ENCODE results near the gene CHRD.
"Not testable (repeated sequence)": the region's sequence is repeated elsewhere in the genome, so short reads cannot be mapped to it uniquely, and the experiment has no call there.

Gene CHRD

GRCh38 chr3:184339451-184340135 is 40.3 kb upstream of the CHRD start:
- DNase-seq, H3K4me3 Mint-ChIP-seq, H3K9me3 Mint-ChIP-seq, H3K27ac Mint-ChIP-seq, H3K36me3 Mint-ChIP-seq: not testable (repeated sequence)
- H3K4me1 Mint-ChIP-seq: peaks cover 32% of the 10 kb centered on the region
- peaks cover 10% of the 10 kb centered on the region for H3K27me3 Mint-ChIP-seq
- CTCF ChIA-PET: interaction anchor here (0.8 kb wide), 1 partner anchor 14 kb away, joined by 3 read pairs; no protein-coding TSS in a partner anchor

- H3K27ac Mint-ChIP-seq: no peak overlapping the region
- H3K36me3 Mint-ChIP-seq: no peaks in the 10 kb centered on the region
- CTCF ChIA-PET: no interaction called here
- H3K27me3 Mint-ChIP-seq: peaks cover 10% of the 10 kb centered on the region
- H3K4me3 Mint-ChIP-seq: no peak overlapping the region
- no peaks in the 10 kb centered on the region for H3K9me3 Mint-ChIP-seq
- no peak for DNase-seq
- peaks cover 19% of the 10 kb centered on the region for H3K4me1 Mint-ChIP-seq
Measured at GRCh38 chr3:184341925-184342324, 37.9 kb upstream of the CHRD start.

- peaks cover 9% of the 10 kb centered on the region for H3K4me1 Mint-ChIP-seq
- no peaks in the 10 kb centered on the region for H3K27me3 Mint-ChIP-seq
- H3K36me3 Mint-ChIP-seq: no peaks in the 10 kb centered on the region
- no peak for DNase-seq
- CTCF ChIA-PET: no interaction called here
- no peaks in the 10 kb centered on the region for H3K9me3 Mint-ChIP-seq
- no peak overlapping the region for H3K27ac Mint-ChIP-seq
- no peak overlapping the region for H3K4me3 Mint-ChIP-seq
Measured at GRCh38 chr3:184343200-184343876, 36.5 kb upstream of the CHRD start.

- no peak for DNase-seq
- H3K27me3 Mint-ChIP-seq: no peaks in the 10 kb centered on the region
- no peak overlapping the region for H3K4me3 Mint-ChIP-seq
- no peak overlapping the region for H3K27ac Mint-ChIP-seq
- CTCF ChIA-PET: interaction anchor here (1.3 kb wide), 1 partner anchor 9 kb away, joined by 4 read pairs; no protein-coding TSS in a partner anchor
- H3K36me3 Mint-ChIP-seq: no peaks in the 10 kb centered on the region
- peaks cover 9% of the 10 kb centered on the region for H3K4me1 Mint-ChIP-seq
- H3K9me3 Mint-ChIP-seq: no peaks in the 10 kb centered on the region
Measured at GRCh38 chr3:184344579-184345316, 35.1 kb upstream of the CHRD start.

- peaks cover 8% of the 10 kb centered on the region for H3K4me1 Mint-ChIP-seq
- no peak for DNase-seq
- CTCF ChIA-PET: interaction anchor here (0.6 to 2.5 kb wide), 4 partner anchors 8 to 457 kb away, joined by 3 to 6 read pairs (median 4); no protein-coding TSS in a partner anchor
- H3K27me3 Mint-ChIP-seq: no peaks in the 10 kb centered on the region
- no peak overlapping the region for H3K27ac Mint-ChIP-seq
- H3K36me3 Mint-ChIP-seq: no peaks in the 10 kb centered on the region
- no peak overlapping the region for H3K4me3 Mint-ChIP-seq
- H3K9me3 Mint-ChIP-seq: no peaks in the 10 kb centered on the region
Measured at GRCh38 chr3:184345317-184346144, 34.3 kb upstream of the CHRD start.

- Mint-ChIP-seq H3K9me3 (no peaks in the 10 kb centered on the region), H3K27ac (no peak overlapping the region), H3K36me3 (no peaks in the 10 kb centered on the region), H3K27me3 (no peaks in the 10 kb centered on the region), H3K4me3 (no peak overlapping the region), H3K4me1 (no peaks in the 10 kb centered on the region)
- DNase-seq: no peak
- CTCF ChIA-PET: interaction anchor here (1.1 to 2.5 kb wide), 2 partner anchors 8 to 25 kb away, joined by 3 to 6 read pairs; no protein-coding TSS in a partner anchor
Measured at GRCh38 chr3:184346480-184347190, 33.2 kb upstream of the CHRD start.

- H3K9me3 Mint-ChIP-seq: no peaks in the 10 kb centered on the region
- no peaks in the 10 kb centered on the region for H3K4me1 Mint-ChIP-seq
- H3K27ac Mint-ChIP-seq: no peak overlapping the region
- no peaks in the 10 kb centered on the region for H3K36me3 Mint-ChIP-seq
- H3K4me3 Mint-ChIP-seq: no peak overlapping the region
- H3K27me3 Mint-ChIP-seq: no peaks in the 10 kb centered on the region
- CTCF ChIA-PET: interaction anchor here (2.5 kb wide), 1 partner anchor 24 kb away, joined by 6 read pairs; no protein-coding TSS in a partner anchor
- DNase-seq: no peak
Measured at GRCh38 chr3:184347321-184348056, 32.4 kb upstream of the CHRD start.

GRCh38 chr3:184348057-184348382 is 31.8 kb upstream of the CHRD start:
- no peak for DNase-seq
- no peaks in the 10 kb centered on the region for H3K4me1 Mint-ChIP-seq
- no peaks in the 10 kb centered on the region for H3K27me3 Mint-ChIP-seq
- H3K27ac Mint-ChIP-seq: no peak overlapping the region
- CTCF ChIA-PET: no interaction called here
- H3K36me3 Mint-ChIP-seq: no peaks in the 10 kb centered on the region
- H3K9me3 Mint-ChIP-seq: no peaks in the 10 kb centered on the region
- no peak overlapping the region for H3K4me3 Mint-ChIP-seq

- H3K4me3 Mint-ChIP-seq: no peak overlapping the region
- no peaks in the 10 kb centered on the region for H3K27me3 Mint-ChIP-seq
- H3K27ac Mint-ChIP-seq: no peak overlapping the region
- H3K4me1 Mint-ChIP-seq: no peaks in the 10 kb centered on the region
- CTCF ChIA-PET: no interaction called here
- H3K36me3 Mint-ChIP-seq: no peaks in the 10 kb centered on the region
- no peak for DNase-seq
- no peaks in the 10 kb centered on the region for H3K9me3 Mint-ChIP-seq
Measured at GRCh38 chr3:184349563-184350470, 30.0 kb upstream of the CHRD start.

GRCh38 chr3:184350618-184351017 is 29.2 kb upstream of the CHRD start:
- H3K27me3 Mint-ChIP-seq: no peaks in the 10 kb centered on the region
- H3K4me3 Mint-ChIP-seq: no peak overlapping the region
- no peaks in the 10 kb centered on the region for H3K36me3 Mint-ChIP-seq
- no peaks in the 10 kb centered on the region for H3K9me3 Mint-ChIP-seq
- H3K27ac Mint-ChIP-seq: no peak overlapping the region
- H3K4me1 Mint-ChIP-seq: no peaks in the 10 kb centered on the region
- DNase-seq: no peak
- CTCF ChIA-PET: no interaction called here

GRCh38 chr3:184351511-184352148 is 28.2 kb upstream of the CHRD start:
- no peak for DNase-seq
- Mint-ChIP-seq H3K27ac (no peak overlapping the region), H3K36me3 (no peaks in the 10 kb centered on the region), H3K27me3 (no peaks in the 10 kb centered on the region), H3K4me3 (no peak overlapping the region), H3K9me3 (no peaks in the 10 kb centered on the region), H3K4me1 (no peaks in the 10 kb centered on the region)
- CTCF ChIA-PET: interaction anchor here (1.1 to 1.4 kb wide), 3 partner anchors 9 to 189 kb away, joined by 3 read pairs; partner anchors contain the start of genes CLCN2 and POLR2H

All from activated naive CD4-positive, alpha-beta T cell treated with anti-CD3 and anti-CD28 coated beads, Interleukin-2, amount 10 ng/mL, durations not matched to agents 7 days and 5 days (primary cell).